Smooth muscle cell of bladder (primary cell): ENCODE results near the gene GRM3. TPM values are rescaled to one million over a fixed set of nuclear protein-coding genes. Genes with fewer than 3 reads are reported as not detected.

ENCODE experiments used
- total RNA-seq: library from RNA; depleted of rRNA; stranded (reverse); fragments of >200 nt; gene quantifications from 2 replicates; pipeline ENCODE4 v1.2.3, GENCODE V29; 2014

The GRM3 gene
- not detected in 2 replicates for total RNA-seq

GRCh38 chr7:86643561-86644281 is at the start of gene GRM3:
Gene GRM3 (plus strand): TSS chr7:86643909. CDS start chr7:86765146, 121,237 bp downstream.

